T-helper 1 cell treated with Interleukin-12 subunit alpha and Interleukin-12 subunit beta and Interleukin-4 antibody, amounts not matched to agents 30 ng/mL and 1 ng/mL, for 36 hours (primary cell): ENCODE measurements around the gene HLA-DMA. TPM values are rescaled to one million over a fixed set of nuclear protein-coding genes. Genes with fewer than 3 reads are reported as not detected.

Experiments used
- intact Hi-C: fragments of 100-400 bp; cut with micrococcal nuclease; formaldehyde crosslinking; loops from one replicate; pipeline ENCODE4 v1.15.1; 2024
- total RNA-seq: library from RNA; stranded (reverse); gene quantifications from 2 replicates; pipeline ENCODE4 v1.2.3, GENCODE V29; 2022

Gene HLA-DMA
- total RNA-seq, 1 donor from 2014 or later = 49.5 TPM

- intact Hi-C loops = no loop called here
Measured at GRCh38 chr6:32936239-32937152, 16.4 kb downstream of the HLA-DMA start.

DNA sequence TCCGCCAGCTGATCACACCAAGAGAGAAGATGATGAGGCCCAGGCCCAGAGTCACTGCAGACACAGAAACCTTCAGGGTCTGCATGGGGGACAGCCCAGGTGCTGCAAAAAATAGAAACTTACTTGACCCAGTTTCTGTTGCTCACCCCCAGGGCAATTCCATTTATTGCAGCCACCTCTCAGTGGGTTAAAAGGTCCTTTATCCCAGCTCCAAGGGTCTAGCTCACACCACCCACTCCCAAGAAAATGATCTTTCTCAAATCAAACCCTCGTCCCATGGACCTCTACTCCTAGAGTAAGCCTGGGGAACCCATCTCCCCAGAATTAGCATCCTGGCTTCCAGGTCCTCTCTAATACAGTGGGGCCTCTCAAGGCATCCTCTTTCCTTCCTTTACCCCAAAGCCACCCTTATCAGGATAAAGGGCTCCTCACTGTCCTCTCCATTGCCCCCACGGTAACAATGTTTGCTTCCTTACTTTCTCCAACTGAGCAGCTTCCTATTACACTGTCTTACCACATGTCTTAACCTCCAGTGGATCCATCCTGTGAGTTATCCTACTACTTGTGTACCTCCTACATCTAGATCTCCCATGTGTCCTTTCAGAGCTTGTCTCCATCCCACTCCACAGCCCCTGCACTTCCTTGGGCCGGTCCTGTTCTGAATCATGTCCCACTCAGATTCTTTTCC is 17.2 kb downstream of the HLA-DMA start:
- intact Hi-C loops = no loop called here

DNA sequence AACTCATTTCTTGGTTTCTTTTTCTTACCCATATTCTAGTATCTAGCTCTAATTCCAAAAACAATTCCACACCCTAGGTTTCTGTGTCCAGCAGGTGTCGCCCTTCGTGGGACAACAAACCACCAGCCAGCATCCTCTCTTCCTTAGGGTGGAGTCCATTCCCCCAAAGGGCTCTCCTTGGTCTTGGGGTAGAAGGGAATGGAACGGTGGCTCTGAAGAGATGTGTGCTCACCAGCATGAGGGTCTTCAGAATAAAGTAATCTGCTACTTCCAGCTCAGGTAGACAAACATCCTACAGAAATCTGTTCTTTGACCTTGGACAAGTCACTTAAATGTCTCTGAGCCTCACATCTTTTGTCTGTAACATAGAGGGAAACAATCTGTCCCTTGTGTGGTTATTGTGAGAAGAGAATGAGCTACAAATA is 19.2 kb downstream of the HLA-DMA start:
- intact Hi-C loops = loop anchor here (1.0 kb wide), 5 partner anchors 8 to 51 kb away; partner anchors contain the start of genes HLA-DMA and HLA-DMB

- intact Hi-C loops = no loop called here
Measured at GRCh38 chr6:32932132-32932868, 20.6 kb downstream of the HLA-DMA start.

DNA sequence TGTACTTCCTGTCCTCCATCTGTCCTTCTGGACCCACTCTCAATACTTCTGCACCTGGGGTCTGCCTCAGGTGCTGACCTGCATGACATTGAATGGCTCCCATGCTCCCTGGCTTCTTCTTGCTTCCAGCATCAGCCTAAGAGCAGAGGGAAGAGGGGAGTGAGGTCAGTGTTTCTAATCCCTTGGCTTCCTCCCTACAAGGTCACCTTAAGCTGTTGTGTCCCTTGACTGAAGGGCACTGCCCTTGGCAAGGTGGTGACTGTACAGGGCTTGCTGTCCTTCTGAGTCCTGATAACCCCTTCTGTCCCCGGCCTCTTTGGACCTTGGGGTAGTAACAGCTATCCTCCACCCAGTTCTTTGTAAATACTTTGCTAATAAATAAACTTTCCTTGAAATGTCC is 21.7 kb downstream of the HLA-DMA start:
- intact Hi-C loops = no loop called here

- intact Hi-C loops = no loop called here
Measured at GRCh38 chr6:32922083-32922482, 30.8 kb downstream of the HLA-DMA start.

GRCh38 chr6:32920715-32921114 is 32.2 kb downstream of the HLA-DMA start:
- intact Hi-C loops = no loop called here

DNA sequence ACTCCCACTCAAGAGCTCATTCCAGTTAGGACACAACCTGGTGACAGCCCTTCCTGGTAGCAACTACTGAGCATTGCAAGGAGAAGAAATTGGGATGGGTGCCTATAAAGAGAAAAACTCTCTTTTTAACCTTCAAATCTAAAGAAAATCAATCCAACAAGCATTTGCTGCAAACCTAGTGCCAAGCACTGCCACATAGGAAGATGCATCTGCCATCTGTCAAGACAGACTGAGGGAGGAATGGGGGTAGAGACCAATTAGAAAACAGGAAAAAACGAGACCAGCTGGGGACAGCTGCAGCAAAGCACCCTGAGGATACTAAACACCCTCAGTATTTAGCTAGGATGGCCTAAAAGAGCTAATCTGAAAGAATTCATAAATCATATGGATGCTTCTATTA is 39.9 kb downstream of the HLA-DMA start:
- intact Hi-C loops = no loop called here

GRCh38 chr6:32908897-32909296 is 44.0 kb downstream of the HLA-DMA start:
- intact Hi-C loops = no loop called here

DNA sequence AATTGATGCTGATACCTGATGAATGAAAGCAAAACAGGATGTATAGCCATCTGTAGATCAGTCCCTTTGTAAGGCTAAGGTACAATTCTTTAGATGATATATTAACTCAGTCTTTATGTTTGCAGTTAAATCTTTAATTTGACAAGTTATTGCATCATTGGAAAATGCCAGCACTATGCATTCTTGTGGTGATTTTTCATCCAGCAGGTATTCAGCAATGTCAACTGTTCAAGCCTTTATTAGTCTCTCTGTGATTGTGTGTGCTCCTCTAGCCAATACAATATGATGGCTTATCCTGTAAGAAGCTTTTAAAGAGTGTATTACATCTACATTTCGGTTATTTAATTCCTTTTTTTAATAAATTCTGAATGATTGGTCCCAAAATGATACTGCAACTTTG is 46.4 kb downstream of the HLA-DMA start:
- intact Hi-C loops = no loop called here

GRCh38 chr6:32905078-32905477 is 47.8 kb downstream of the HLA-DMA start:
- intact Hi-C loops = no loop called here

GRCh38 chr6:32903952-32904351 is 48.9 kb downstream of the HLA-DMA start:
- intact Hi-C loops = no loop called here

Other genes with a start within 250 kb of the HLA-DMA start
- gene HLA-DQA2, start 211.7 kb downstream of the HLA-DMA start, total RNA-seq = 13.2 and 14.4 TPM in 2 replicates
- gene HLA-DQB2, start 189.6 kb downstream of the HLA-DMA start, total RNA-seq = 7.1 and 7.7 TPM in 2 replicates
- gene HLA-DOB, start 136.1 kb downstream of the HLA-DMA start, total RNA-seq = 7.3 and 8.1 TPM in 2 replicates
- gene TAP2, start 114.4 kb downstream of the HLA-DMA start, total RNA-seq = 245 and 250 TPM in 2 replicates
- 408 and 410 TPM in 2 replicates for gene PSMB8, start 109.0 kb downstream of the HLA-DMA start, total RNA-seq
- 506 and 509 TPM in 2 replicates for gene TAP1, start 99.4 kb downstream of the HLA-DMA start, total RNA-seq
- gene PSMB9, start 98.9 kb downstream of the HLA-DMA start, total RNA-seq = 423 and 424 TPM in 2 replicates
- gene HLA-DMB, start 12.1 kb downstream of the HLA-DMA start, total RNA-seq = 15.9 and 19.2 TPM in 2 replicates
- gene BRD2, start 15.5 kb upstream of the HLA-DMA start, total RNA-seq = 313 and 336 TPM in 2 replicates
- 5.8 and 8.4 TPM in 2 replicates for gene HLA-DOA, start 56.5 kb upstream of the HLA-DMA start, total RNA-seq
- 201 and 213 TPM in 2 replicates for gene HLA-DPA1, start 120.6 kb upstream of the HLA-DMA start, total RNA-seq
- 93.9 and 99.1 TPM in 2 replicates for gene HLA-DPB1, start 122.9 kb upstream of the HLA-DMA start, total RNA-seq
- gene COL11A2, start 239.4 kb upstream of the HLA-DMA start, total RNA-seq = 0.42 and 0.61 TPM in 2 replicates
- 44.1 and 47.2 TPM in 2 replicates for gene RXRB, start 247.6 kb upstream of the HLA-DMA start, total RNA-seq
- 60.7 and 62.1 TPM in 2 replicates for gene SLC39A7, start 247.8 kb upstream of the HLA-DMA start, total RNA-seq